ENCODE data around the gene FAIM2. TPM values are rescaled to one million over a fixed set of nuclear protein-coding genes. Genes with fewer than 3 reads are reported as not detected.
A peak's percentile ranks its signal among the peaks of the same experiment; 100 is the strongest.

FAIM2 gene
- total and polyA plus RNA-seq, 11 donors, result 0.33 to 15.0 (median 5.0) TPM

GRCh38 chr12:49909356-49909755, 5.7 kb upstream of the FAIM2 start:
- no peak overlapping the region for H3K27ac ChIP-seq
- H3K36me3 ChIP-seq, result no peaks in the 10 kb centered on the region
- H3K9me3 ChIP-seq, result no peaks in the 10 kb centered on the region
- H3K4me3 ChIP-seq, result no peak overlapping the region
- peaks cover 0 to 7% (median 2%) of the 10 kb centered on the region in 12 donors for H3K4me1 ChIP-seq
- DNase-seq (peak in 1 of 5 donors; percentile 44), ATAC-seq (no peak)
- 93 to 96% (median 94%) methylated on average over 4 of the region's 4 CpGs for WGBS, 4 donors
- no peak for TF ChIP-seq POLR2A (IDR thresholded peaks at IDR 0.05)
- no peak for TF ChIP-seq CTCF (IDR thresholded peaks at IDR 0.05)
- peaks cover 0 to 9% (median 0%) of the 10 kb centered on the region in 9 donors for H3K27me3 ChIP-seq
- intact Hi-C loops (cut with DNase I), result no loop called here

DNA sequence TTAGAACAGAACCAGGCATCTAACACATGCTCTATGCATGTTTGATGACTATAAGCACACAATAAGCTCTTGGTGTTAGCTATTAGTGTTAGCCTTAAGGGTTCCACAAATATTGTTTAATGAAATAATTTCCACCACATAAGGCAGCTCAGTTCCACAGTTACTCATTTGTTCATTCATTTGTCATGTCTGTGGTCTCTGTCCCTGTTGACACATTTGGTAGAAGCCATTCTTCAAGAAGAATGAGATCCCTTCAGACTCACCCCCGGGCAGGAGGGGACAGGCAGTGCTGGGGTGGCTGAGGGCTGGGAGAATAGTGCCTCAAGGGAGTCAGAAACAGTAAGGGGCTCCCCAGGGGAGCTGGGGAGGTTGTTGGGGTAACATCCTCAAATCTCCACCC, 3.7 kb upstream of the FAIM2 start:
- Histone ChIP-seq H3K27me3 (peaks cover 0 to 21% (median 12%) of the 10 kb centered on the region in 9 donors), H3K36me3 (no peaks in the 10 kb centered on the region), H3K9me3 (no peaks in the 10 kb centered on the region), H3K4me1 (peaks cover 0 to 14% (median 2%) of the 10 kb centered on the region in 12 donors), H3K4me3 (no peak overlapping the region), H3K27ac (no peak overlapping the region)
- DNase-seq, result peak in 1 of 5 donors; percentile 28
- intact Hi-C loops (cut with DNase I), result no loop called here
- WGBS, 4 donors, result 71 to 91% (median 72%) methylated on average over 1 of the region's 1 CpG
- ATAC-seq, result no peak
- TF ChIP-seq POLR2A (IDR thresholded peaks at IDR 0.05) (no peak), CTCF (IDR thresholded peaks at IDR 0.05) (no peak)

DNA sequence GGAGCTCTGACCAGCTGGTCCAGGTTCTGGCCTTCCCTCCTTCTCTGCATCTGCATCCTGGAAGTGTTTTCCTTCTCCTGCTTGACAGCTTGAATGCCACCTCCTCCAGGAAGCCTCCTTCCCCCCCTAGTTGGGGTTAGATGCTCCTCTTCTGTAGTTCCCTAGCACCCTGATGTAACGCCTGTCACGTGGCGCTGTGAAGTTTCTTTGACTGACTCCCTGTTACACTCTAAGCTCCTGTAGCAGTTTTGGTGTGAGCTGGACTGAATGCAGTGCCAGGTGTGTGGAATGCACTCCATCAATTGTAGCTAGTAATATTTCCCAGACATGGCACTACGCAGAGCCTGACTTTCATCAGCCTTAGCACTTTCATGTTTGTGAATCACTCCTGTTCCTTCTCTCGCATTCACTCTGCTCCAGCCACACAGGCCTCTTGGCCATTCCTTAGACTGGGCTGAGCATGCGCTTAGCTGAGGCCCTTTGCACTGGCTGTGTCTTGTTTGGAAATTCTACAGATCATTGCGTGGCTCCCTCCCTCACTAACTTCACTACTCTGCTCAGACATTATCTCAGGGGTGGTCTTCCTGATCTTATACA, 2.1 kb upstream of the FAIM2 start:
- no peak overlapping the region for H3K27ac ChIP-seq
- no peaks in the 10 kb centered on the region for H3K36me3 ChIP-seq
- peaks cover 0 to 21% (median 13%) of the 10 kb centered on the region in 9 donors for H3K27me3 ChIP-seq
- intact Hi-C loops (cut with DNase I), result no loop called here
- peaks cover 0 to 14% (median 2%) of the 10 kb centered on the region in 12 donors for H3K4me1 ChIP-seq
- 94 to 97% (median 96%) methylated on average over 7 of the region's 7 CpGs for WGBS, 4 donors
- no peaks in the 10 kb centered on the region for H3K9me3 ChIP-seq
- ATAC-seq, result no peak
- no peak overlapping the region for H3K4me3 ChIP-seq
- TF ChIP-seq POLR2A (IDR thresholded peaks at IDR 0.05) (no peak), CTCF (IDR thresholded peaks at IDR 0.05) (no peak)
- no peak for DNase-seq

DNA sequence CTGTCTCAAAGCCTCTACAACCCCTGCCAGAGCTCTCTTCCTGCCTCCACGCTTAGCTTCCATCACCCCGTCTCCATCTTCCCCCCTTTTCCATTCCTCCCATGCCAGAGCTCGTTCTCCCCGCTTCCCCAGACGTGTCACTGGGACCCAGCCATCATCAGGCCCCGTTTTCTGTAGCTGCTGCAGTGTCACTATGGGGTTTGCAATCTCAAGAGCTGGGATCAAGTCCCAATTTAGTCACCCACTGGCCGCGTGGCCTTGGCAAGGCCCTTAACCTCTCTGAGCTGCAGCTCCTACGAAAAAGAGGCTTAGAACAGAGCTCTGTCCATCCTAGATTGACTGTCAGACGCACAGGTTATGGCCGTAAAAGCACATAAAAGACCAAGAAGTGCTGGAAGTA, 901 bp upstream of the FAIM2 start:
- intact Hi-C loops (cut with DNase I), result no loop called here
- no peaks in the 10 kb centered on the region for H3K36me3 ChIP-seq
- peak overlapping the region in 4 of 12 donors; percentile 23 to 33 (median 26) for H3K27ac ChIP-seq
- ATAC-seq (no peak), DNase-seq (peak in 1 of 5 donors; percentile 23)
- TF ChIP-seq POLR2A (IDR thresholded peaks at IDR 0.05) (no peak), CTCF (IDR thresholded peaks at IDR 0.05) (no peak)
- H3K9me3 ChIP-seq, result no peaks in the 10 kb centered on the region
- 82 to 84% (median 82%) methylated on average over 11 of the region's 11 CpGs for WGBS, 4 donors
- H3K4me1 ChIP-seq, result peaks cover 0 to 14% (median 2%) of the 10 kb centered on the region in 12 donors
- H3K4me3 ChIP-seq, result peak overlapping the region in 1 of 12 donors; percentile 53
- peaks cover 0 to 22% (median 13%) of the 10 kb centered on the region in 9 donors for H3K27me3 ChIP-seq

All from heart left ventricle (tissue), 16 donors.